Endothelial cell of umbilical vein (primary cell): ENCODE measurements around the gene BBX. TPM values are rescaled to one million over a fixed set of nuclear protein-coding genes. Genes with fewer than 3 reads are reported as not detected.

Experiments used
- BruUV-seq: library from RNA; stranded (reverse); fragments of 400-500 nt; replicated peaks from 2 replicates; lab custom pipeline; 2021; lab: Mats Ljungman, UMichigan
- CTCF ChIA-PET: fragments of 300-600, 350-600 bp; sonication (Branson Sonifier 250); formaldehyde crosslinking; loops from one replicate; lab custom pipeline; 2021; ENCODE audit warnings: antibody characterized with exemption, inconsistent platforms; lab: Charles Lee
- POLR2A ChIA-PET: fragments of 300-600, 350-600 bp; sonication (Branson Sonifier 250); formaldehyde crosslinking; loops from one replicate; lab custom pipeline; 2021; ENCODE audit warnings: antibody characterized with exemption, inconsistent platforms; lab: Charles Lee
- DNase-seq: peaks from one replicate; pipeline ENCODE4 v3.0.0-alpha.2; 2011; ENCODE audit warnings: low read depth, low spot score
- FAIRE-seq: peaks from 2 replicates; lab custom pipeline; 2011; peaks lifted over from hg19 to GRCh38; lab: Jason Lieb, UNC
- H2AFZ ChIP-seq: 2 replicates; pipeline ENCODE4 v1.6.0; 2012; ENCODE audit warnings: low read depth, low read length, control low read depth, inconsistent platforms
- H3K27ac ChIP-seq: 2 replicates; pipeline ENCODE4 v1.5.1; 2011; ENCODE audit warnings: low read depth, mild to moderate bottlenecking, control low read depth, low read length, moderate library complexity; ENCODE audit not compliant: insufficient read depth
- H3K27me3 ChIP-seq, 2 experiments: 2 replicates each; pipeline versions ENCODE4 v1.6.0 to v1.6.1; 2011; ENCODE audit warnings: low read length in 2 of 2, mixed read lengths in 1 of 2; ENCODE audit not compliant: control insufficient read depth in 2 of 2, insufficient read depth in 2 of 2
- H3K36me3 ChIP-seq, 2 experiments: 2 replicates in 1 of 2; 3 replicates in 1 of 2; pipeline ENCODE4 v1.5.1; 2011; ENCODE audit warnings: low read length in 2 of 2, mild to moderate bottlenecking in 1 of 2, moderate library complexity in 1 of 2; ENCODE audit not compliant: control insufficient read depth in 2 of 2, insufficient read depth in 2 of 2; ENCODE audit errors: extremely low read depth in 1 of 2
- H3K4me1 ChIP-seq: 3 replicates; pipeline ENCODE4 v1.5.1; 2011; ENCODE audit warnings: mild to moderate bottlenecking, low read length; ENCODE audit not compliant: control insufficient read depth, insufficient read depth; ENCODE audit errors: extremely low read depth
- H3K4me2 ChIP-seq: 2 replicates; pipeline ENCODE4 v1.6.1; 2011; ENCODE audit warnings: low read length, control low read depth, mixed read lengths; ENCODE audit not compliant: insufficient read depth
- H3K4me3 ChIP-seq, 3 experiments: fragments of 200-600 bp in 1 of 3; sonication (generic), shearing (Covaris generic) in 1 of 3; replicated peaks in 1 of 3; 2 replicates each; pipeline ENCODE4 v1.5.1; 2011 to 2016; ENCODE audit warnings: control low read depth in 3 of 3, low read length in 3 of 3, mild to moderate bottlenecking in 2 of 3, inconsistent platforms in 1 of 3, low read depth in 1 of 3, moderate library complexity in 1 of 3; ENCODE audit not compliant: insufficient read depth in 1 of 3
- H3K79me2 ChIP-seq: 2 replicates; pipeline ENCODE4 v1.6.0; 2012; ENCODE audit warnings: low read length, inconsistent platforms; ENCODE audit not compliant: control insufficient read depth, insufficient read depth
- H3K9ac ChIP-seq: replicated peaks from 2 replicates; pipeline ENCODE3; 2011; ENCODE audit warnings: low read length, control low read depth; ENCODE audit not compliant: insufficient read depth; ENCODE audit errors: extremely low read depth
- H3K9me1 ChIP-seq: replicated peaks from 3 replicates; pipeline ENCODE4 v1.6.0; 2011; ENCODE audit warnings: mild to moderate bottlenecking, low read length; ENCODE audit not compliant: control insufficient read depth, insufficient read depth; ENCODE audit errors: extremely low read depth
- H3K9me3 ChIP-seq: replicated peaks from 2 replicates; pipeline ENCODE4 v1.5.1; 2012; ENCODE audit warnings: low read length, inconsistent platforms; ENCODE audit not compliant: control insufficient read depth, insufficient read depth
- H4K20me1 ChIP-seq: replicated peaks from 2 replicates; pipeline ENCODE3; 2011; ENCODE audit warnings: mild to moderate bottlenecking, low read length; ENCODE audit not compliant: control insufficient read depth, insufficient read depth; ENCODE audit errors: extremely low read depth
- EZH2 ChIP-seq: IDR thresholded peaks from 2 replicates; pipeline ENCODE4 v1.6.1; 2012; ENCODE audit warnings: borderline replicate concordance, low read depth, mild to moderate bottlenecking, moderate library complexity, low read length, inconsistent platforms; ENCODE audit not compliant: severe bottlenecking
- FOS ChIP-seq: IDR thresholded peaks from 2 replicates; pipeline ENCODE4 v1.6.1; 2011; ENCODE audit warnings: mild to moderate bottlenecking, low read length, moderate library complexity, borderline replicate concordance; ENCODE audit not compliant: insufficient read depth
- GATA2 ChIP-seq: IDR thresholded peaks from 2 replicates; pipeline ENCODE4 v1.7.0; 2011; ENCODE audit warnings: low read depth, mild to moderate bottlenecking, moderate library complexity, mixed read lengths, low read length; ENCODE audit not compliant: insufficient read length, insufficient read depth
- JUN ChIP-seq: IDR thresholded peaks from 2 replicates; pipeline ENCODE4 v1.6.1; 2011; ENCODE audit warnings: borderline replicate concordance, low read depth; ENCODE audit not compliant: insufficient read length, insufficient read depth
- MYC ChIP-seq: IDR thresholded peaks from one replicate; pipeline ENCODE4 v1.6.1; 2011; ENCODE audit warnings: mild to moderate bottlenecking, low read depth, low read length
- POLR2A ChIP-seq: IDR thresholded peaks from 2 replicates; pipeline ENCODE4 v1.6.1; 2012; ENCODE audit warnings: low read depth, mild to moderate bottlenecking, control low read depth, low read length
- POLR2AphosphoS5 ChIP-seq: IDR thresholded peaks from 2 replicates; pipeline ENCODE4 v1.6.1; 2012; ENCODE audit warnings: low read depth, mild to moderate bottlenecking, control low read depth, low read length, moderate library complexity; ENCODE audit not compliant: insufficient read depth
- dilution Hi-C: fragments of 300-500 bp; cut with MboI; formaldehyde crosslinking; loops from one replicate; pipeline ENCODE4 v1.15.0; 2019; ENCODE audit warnings: low sequenced_read_pairs; ENCODE audit not compliant: extremely low pct_ligation_motif_present
- intact Hi-C: fragments of 100-400 bp; cut with micrococcal nuclease; formaldehyde crosslinking; loops from one replicate; pipeline ENCODE4 v1.10.0; 2022
- polyA plus RNA-seq, 4 experiments: library from polyadenylated mRNA; depleted of rRNA in 3 of 4; stranded (reverse) in 3 of 4; unstranded in 1 of 4; fragments of >200 nt; gene quantifications; 2 replicates each; pipeline versions ENCODE4 v1.2.1 to v1.2.3, GENCODE V29; 2011 to 2012; ENCODE audit warnings: missing spikeins in 1 of 4
- total RNA-seq: library from RNA; stranded (reverse); gene quantifications from 2 replicates; pipeline ENCODE4 v1.2.3, GENCODE V29; 2021
- TF ChIP-seq, protein P1 (sequence below): IDR thresholded peaks from 2 replicates; pipeline ENCODE4 v1.6.1; 2011; ENCODE audit not compliant: insufficient read depth, insufficient read length
- TF ChIP-seq, protein P2 (sequence below), 2 donors: IDR thresholded peaks; 1 replicate in 1 of 2; 2 replicates in 1 of 2; pipeline ENCODE4 v1.5.1; 2011; ENCODE audit warnings: low read length in 2 of 2, mild to moderate bottlenecking in 2 of 2, moderate library complexity in 2 of 2, control low read depth in 1 of 2, inconsistent platforms in 1 of 2, low read depth in 1 of 2; ENCODE audit not compliant: insufficient read depth in 1 of 2; ENCODE audit errors: extremely low read depth in 1 of 2

Gene BBX
- total and polyA plus RNA-seq, 2 donors (not counting 3 experiments of a cell fraction or from before 2014, with no cell fraction given): 21.4 to 43.4 TPM

DNA sequence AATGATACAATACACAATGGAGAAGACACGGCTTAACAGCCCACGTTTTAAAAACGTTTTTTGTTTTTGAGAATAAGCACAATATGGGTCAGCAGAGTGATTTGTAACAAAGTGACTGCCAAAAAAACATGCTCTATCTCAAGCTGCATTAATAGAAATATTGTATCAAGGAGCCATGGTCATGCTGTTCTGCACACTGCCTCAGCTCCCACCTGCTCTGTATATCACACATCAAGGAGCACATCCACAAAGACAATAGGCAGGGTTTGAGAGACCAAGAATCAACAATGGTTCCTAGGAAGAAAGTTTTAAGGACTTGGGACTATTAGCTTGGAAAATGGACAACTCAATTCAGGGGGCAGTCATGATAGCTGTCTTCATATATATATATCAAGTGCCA, 6.3 kb upstream of the BBX start:
- POLR2A ChIA-PET: interaction anchor here (0.7 kb wide), 1 partner anchor 898 kb away, joined by 6 read pairs; no protein-coding TSS in a partner anchor
- no peak for TF ChIP-seq EZH2
- BruUV-seq: no TSS peak

DNA sequence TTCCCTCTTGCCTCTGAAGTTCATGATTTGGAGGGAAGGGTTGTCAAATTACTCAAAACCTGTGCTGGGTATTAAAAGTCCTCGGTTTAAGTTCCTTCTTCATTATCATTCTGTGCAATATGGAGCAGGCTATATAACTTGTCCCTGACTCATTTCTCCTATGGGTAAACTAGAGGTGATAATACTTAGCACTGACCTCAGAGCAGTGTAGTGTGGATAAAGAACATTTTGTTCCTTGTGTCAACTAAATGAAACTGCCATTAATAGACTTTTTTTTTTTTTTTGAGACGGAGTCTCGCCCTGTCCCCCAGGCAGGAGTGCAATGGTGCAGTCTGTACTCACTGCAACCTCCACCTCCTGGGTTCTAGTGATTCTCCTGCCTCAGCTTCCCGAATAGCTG, 2.2 kb upstream of the BBX start:
- intact Hi-C loops: loop anchor here (5.0 kb wide), 2 partner anchors 142 to 248 kb away; no protein-coding TSS in a partner anchor
- DNase-seq (no peak), FAIRE-seq (no peak)
- H3K4me3 ChIP-seq: no peak overlapping the region
- no peak overlapping the region for H2AFZ ChIP-seq
- peaks cover 4% of the 10 kb centered on the region for H3K4me1 ChIP-seq
- H3K9ac ChIP-seq: no peak overlapping the region
- peaks cover 6 to 10% of the 10 kb centered on the region in 2 experiments for H3K27me3 ChIP-seq
- no peaks in the 10 kb centered on the region for H3K9me1 ChIP-seq
- no peaks in the 10 kb centered on the region for H3K9me3 ChIP-seq
- BruUV-seq: no TSS peak
- dilution Hi-C loops: no loop called here
- H4K20me1 ChIP-seq: no peaks in the 10 kb centered on the region
- ChIA-PET CTCF (no interaction called here), POLR2A (no interaction called here)
- no peak overlapping the region for H3K4me2 ChIP-seq
- H3K36me3 ChIP-seq: no peaks in the 10 kb centered on the region
- peaks cover 7% of the 10 kb centered on the region for H3K79me2 ChIP-seq
- no peak overlapping the region for H3K27ac ChIP-seq
- TF ChIP-seq POLR2AphosphoS5 (no peak), JUN (no peak), FOS (no peak), EZH2 (no peak), GATA2 (no peak), POLR2A (no peak), MYC (no peak)
- TF ChIP-seq, protein P1, sequence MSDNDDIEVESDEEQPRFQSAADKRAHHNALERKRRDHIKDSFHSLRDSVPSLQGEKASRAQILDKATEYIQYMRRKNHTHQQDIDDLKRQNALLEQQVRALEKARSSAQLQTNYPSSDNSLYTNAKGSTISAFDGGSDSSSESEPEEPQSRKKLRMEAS: no peak
- TF ChIP-seq, protein P2, sequence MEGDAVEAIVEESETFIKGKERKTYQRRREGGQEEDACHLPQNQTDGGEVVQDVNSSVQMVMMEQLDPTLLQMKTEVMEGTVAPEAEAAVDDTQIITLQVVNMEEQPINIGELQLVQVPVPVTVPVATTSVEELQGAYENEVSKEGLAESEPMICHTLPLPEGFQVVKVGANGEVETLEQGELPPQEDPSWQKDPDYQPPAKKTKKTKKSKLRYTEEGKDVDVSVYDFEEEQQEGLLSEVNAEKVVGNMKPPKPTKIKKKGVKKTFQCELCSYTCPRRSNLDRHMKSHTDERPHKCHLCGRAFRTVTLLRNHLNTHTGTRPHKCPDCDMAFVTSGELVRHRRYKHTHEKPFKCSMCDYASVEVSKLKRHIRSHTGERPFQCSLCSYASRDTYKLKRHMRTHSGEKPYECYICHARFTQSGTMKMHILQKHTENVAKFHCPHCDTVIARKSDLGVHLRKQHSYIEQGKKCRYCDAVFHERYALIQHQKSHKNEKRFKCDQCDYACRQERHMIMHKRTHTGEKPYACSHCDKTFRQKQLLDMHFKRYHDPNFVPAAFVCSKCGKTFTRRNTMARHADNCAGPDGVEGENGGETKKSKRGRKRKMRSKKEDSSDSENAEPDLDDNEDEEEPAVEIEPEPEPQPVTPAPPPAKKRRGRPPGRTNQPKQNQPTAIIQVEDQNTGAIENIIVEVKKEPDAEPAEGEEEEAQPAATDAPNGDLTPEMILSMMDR (IDR thresholded peaks at IDR 0.05; ENCODE audit: extremely low read depth in 1 of 2, insufficient read depth in 1 of 2, low read depth in 1 of 2, low read length in 2 of 2): no peak

More for the DNA sequence above, 6.3 kb upstream of the BBX start:
- CTCF ChIA-PET: interaction anchor here (2.1 kb wide), 1 partner anchor 245 kb away, joined by 5 read pairs; no protein-coding TSS in a partner anchor
- Histone ChIP-seq H2AFZ (no peak overlapping the region), H3K9ac (no peak overlapping the region), H3K27me3 (peaks cover 14 to 21% of the 10 kb centered on the region in 2 experiments), H3K9me1 (no peaks in the 10 kb centered on the region), H3K9me3 (no peaks in the 10 kb centered on the region), H3K79me2 (no peaks in the 10 kb centered on the region), H3K4me3 (no peak overlapping the region), H3K4me2 (no peak overlapping the region), H3K4me1 (no peaks in the 10 kb centered on the region), H3K36me3 (no peaks in the 10 kb centered on the region), H4K20me1 (no peaks in the 10 kb centered on the region), H3K27ac (no peak overlapping the region)
- intact Hi-C loops (no loop called here), dilution Hi-C loops (no loop called here)
- FAIRE-seq: no peak
- no peak for DNase-seq
